GM21825 (cell line): ENCODE measurements around the gene SMARCD3.
A peak's percentile ranks its signal among the peaks of the same experiment; 100 is the strongest.

Experiments used
- ATAC-seq: cut with Tn5 transposase; IDR thresholded peaks from one replicate; pipeline ENCODE4 v1.9.1; 2021; ENCODE audit warnings: mild to moderate bottlenecking, moderate library complexity; ENCODE audit not compliant: unreplicated experiment

The SMARCD3 gene

GRCh38 chr7:151238924-151239836 is 9.3 kb downstream of the SMARCD3 start:
- ATAC-seq, result no peak

DNA sequence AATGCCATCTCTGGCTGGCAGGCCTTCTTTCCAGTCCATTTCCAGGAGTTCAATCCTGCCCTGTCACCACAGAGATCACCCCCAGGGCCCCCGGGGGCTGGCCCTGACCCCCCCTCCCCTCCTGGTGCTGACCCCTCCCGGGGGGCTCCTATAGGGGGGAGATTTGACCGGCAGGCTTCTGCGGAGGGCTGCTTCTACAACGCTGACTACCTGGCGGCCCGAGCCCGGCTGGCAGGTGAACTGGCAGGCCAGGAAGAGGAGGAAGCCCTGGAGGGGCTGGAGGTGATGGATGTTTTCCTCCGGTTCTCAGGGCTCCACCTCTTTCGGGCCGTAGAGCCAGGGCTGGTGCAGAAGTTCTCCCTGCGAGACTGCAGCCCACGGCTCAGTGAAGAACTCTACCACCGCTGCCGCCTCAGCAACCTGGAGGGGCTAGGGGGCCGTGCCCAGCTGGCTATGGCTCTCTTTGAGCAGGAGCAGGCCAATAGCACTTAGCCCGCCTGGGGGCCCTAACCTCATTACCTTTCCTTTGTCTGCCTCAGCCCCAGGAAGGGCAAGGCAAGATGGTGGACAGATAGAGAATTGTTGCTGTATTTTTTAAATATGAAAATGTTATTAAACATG is 10.2 kb downstream of the SMARCD3 start:
- ATAC-seq, result no peak

- ATAC-seq, result no peak
These were observed 11.0 kb downstream of the SMARCD3 start for GRCh38 chr7:151237244-151238189.

GRCh38 chr7:151236406-151236805 is 12.1 kb downstream of the SMARCD3 start:
- no peak for ATAC-seq

GRCh38 chr7:151235091-151235787 is 13.3 kb downstream of the SMARCD3 start:
- ATAC-seq, result no peak

DNA sequence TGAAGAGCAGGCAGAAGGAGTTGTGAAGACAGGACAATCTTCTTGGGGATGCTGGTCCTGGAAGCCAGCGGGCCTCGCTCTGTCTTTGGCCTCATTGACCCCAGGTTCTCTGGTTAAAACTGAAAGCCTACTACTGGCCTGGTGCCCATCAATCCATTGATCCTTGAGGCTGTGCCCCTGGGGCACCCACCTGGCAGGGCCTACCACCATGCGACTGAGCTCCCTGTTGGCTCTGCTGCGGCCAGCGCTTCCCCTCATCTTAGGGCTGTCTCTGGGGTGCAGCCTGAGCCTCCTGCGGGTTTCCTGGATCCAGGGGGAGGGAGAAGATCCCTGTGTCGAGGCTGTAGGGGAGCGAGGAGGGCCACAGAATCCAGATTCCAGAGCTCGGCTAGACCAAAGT is 14.7 kb downstream of the SMARCD3 start:
- ATAC-seq, result no peak

GRCh38 chr7:151232917-151233701 is 15.4 kb downstream of the SMARCD3 start:
- no peak for ATAC-seq

GRCh38 chr7:151232091-151232916 is 16.2 kb downstream of the SMARCD3 start, which contains the start of gene CHPF2:
Gene CHPF2 (plus strand): TSS chr7:151232483. CDS start chr7:151234012, 1,529 bp downstream.
- peak; percentile 96 for ATAC-seq

- ATAC-seq, result no peak
These were observed 17.4 kb downstream of the SMARCD3 start for GRCh38 chr7:151231080-151231479.

DNA sequence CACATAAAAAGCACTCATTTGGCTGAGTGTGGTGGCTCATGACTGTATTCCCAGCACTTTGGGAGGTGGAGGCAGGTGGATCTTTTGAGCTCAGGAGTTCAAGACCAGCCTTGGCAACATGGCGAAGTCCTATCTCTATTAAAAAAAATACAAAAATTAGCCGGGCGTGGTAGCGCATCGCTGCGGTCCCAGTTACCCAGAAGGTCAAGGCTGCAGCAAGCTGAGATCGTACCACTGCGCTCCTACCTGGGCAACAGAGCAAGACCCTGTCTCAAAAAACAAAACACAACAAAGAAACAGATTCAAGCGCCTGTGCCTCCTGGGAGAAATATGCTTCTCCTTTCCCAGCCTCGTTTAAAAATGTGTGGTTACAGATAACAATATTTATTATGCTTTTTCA is 19.2 kb downstream of the SMARCD3 start:
- ATAC-seq, result no peak

DNA sequence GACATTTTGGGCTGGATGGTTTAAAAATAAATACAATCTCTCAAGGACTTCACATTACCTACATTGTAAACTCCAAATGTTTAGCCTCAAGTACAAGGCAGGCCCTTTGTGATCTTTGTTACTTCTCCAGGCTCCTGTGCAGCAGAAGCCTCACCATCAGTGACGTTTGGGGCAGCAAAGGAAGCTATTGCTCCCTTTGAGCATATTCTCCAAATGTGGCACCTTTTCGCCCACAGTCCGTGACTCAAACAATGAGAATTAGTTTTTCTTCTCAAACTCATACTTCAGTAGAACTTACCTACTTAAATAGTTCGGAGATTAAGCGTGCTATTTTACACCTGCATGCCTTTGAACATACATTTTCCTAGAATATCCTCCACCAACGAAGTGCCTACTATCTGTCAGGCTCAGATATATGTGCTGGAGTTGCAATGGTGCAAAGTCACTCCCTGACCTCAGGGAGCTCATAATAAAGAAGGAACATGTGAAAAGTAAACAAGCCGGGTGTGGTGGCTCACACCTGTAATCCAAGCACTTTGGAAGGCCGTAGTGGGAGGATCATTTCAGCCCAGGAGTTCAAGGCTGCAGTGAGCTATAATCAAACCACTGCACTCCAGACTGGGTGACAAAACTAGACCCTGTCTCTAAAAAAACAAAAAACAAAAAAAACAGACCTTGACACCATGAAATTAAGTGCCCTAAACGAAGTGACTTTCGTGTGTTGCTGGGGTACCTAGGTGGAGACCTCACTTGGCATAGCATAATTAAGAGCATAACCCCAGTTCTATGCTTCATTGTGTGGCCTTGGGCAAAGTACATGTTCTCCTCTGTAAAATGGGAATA is 20.2 kb downstream of the SMARCD3 start:
- no peak for ATAC-seq

- peak; percentile 99 for ATAC-seq
These were observed 21.4 kb downstream of the SMARCD3 start, which contains the start of gene ABCF2 for GRCh38 chr7:151226875-151227782. Gene ABCF2 (minus strand): TSS chr7:151227205. CDS start chr7:151226458, 747 bp downstream.

GRCh38 chr7:151226560-151226874 is 22.0 kb downstream of the SMARCD3 start:
- ATAC-seq, result no peak

- no peak for ATAC-seq
These were observed 22.5 kb downstream of the SMARCD3 start for GRCh38 chr7:151225948-151226510.

DNA sequence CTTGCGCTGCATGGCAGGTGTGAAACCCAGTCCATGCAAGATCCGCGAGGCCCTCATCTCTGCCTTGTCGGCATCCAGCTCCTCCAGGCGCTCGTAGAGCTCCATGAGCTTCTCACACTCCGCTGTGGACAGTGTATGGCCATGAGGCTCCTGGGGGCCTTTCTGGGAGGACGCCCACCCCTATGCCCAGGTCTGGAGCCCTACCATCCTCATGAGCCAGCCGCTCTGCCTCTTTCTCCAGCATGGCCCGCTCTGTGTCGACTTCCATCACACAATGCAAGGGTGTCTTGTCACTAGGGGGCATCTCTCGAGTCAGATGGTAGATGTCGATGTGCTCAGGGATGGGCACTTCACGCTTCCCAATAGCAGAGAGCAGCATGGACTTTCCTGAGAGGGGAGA is 24.8 kb downstream of the SMARCD3 start:
- no peak for ATAC-seq

- no peak for ATAC-seq
These were observed 30.3 kb downstream of the SMARCD3 start for GRCh38 chr7:151218170-151218569.

DNA sequence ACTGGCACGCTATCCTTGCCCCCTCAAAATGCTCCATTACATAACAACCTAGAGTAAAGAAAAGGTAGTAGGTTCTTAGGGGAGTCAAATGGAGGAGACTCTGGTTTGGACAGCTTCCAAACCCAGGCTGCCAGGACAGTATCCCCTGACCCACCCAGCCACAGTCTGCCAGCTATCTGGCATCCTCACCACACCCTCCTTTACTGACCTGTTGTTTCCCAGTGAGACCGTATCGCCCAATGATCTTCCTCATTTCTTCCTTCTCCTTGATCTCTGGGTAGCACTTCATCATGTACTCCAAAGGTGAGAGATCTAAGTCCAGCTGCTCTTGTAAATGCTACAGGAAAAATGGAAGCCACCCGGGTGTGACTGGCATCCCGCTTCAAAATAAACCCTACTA is 33.1 kb downstream of the SMARCD3 start:
- no peak for ATAC-seq
